SK-N-SH (cell line): ENCODE measurements around the gene GNG12. TPM values are rescaled to one million over a fixed set of nuclear protein-coding genes. Genes with fewer than 3 reads are reported as not detected.

Source experiments
- CTCF ChIA-PET: fragments of 300-600, 350-600 bp; formaldehyde crosslinking; extraction: SDS; loops from one replicate; lab custom pipeline; 2021; lab: Yijun Ruan, JAX
- POLR2A ChIA-PET: fragments of 350-600 bp; sonication (Branson Sonifier 250); formaldehyde crosslinking; extraction: SDS; loops from one replicate; lab custom pipeline; 2020; ENCODE audit warnings: antibody characterized with exemption, inconsistent platforms; lab: Yijun Ruan, JAX
- DNase-seq: peaks from one replicate; pipeline ENCODE4 v3.0.0; 2012
- H2AFZ ChIP-seq: fragments of 200-600 bp; sonication (generic); 2 replicates; pipeline ENCODE4 v1.8.1; 2016; ENCODE audit warnings: antibody characterized with exemption, mild to moderate bottlenecking, low read depth
- H3F3A ChIP-seq: fragments of 200-600 bp; sonication (generic); replicated peaks from 2 replicates; pipeline ENCODE3; 2016; ENCODE audit warnings: antibody characterized with exemption, mild to moderate bottlenecking; ENCODE audit not compliant: insufficient read depth
- H3K27ac ChIP-seq, 2 experiments: fragments of 200-500 bp in 1 of 2; fragments of 200-600 bp in 1 of 2; sonication (Bioruptor generic) in 1 of 2; sonication (generic), shearing (Covaris generic) in 1 of 2; 2 replicates each; pipeline versions ENCODE4 v1.5.1 to v1.6.1; 2014 to 2016; ENCODE audit warnings: low read depth in 2 of 2, inconsistent platforms in 1 of 2, low read length in 1 of 2, mild to moderate bottlenecking in 1 of 2, mixed read lengths in 1 of 2
- H3K27me3 ChIP-seq: fragments of 200-600 bp; sonication (generic), shearing (Covaris generic); 2 replicates; pipeline ENCODE4 v1.6.1; 2016; ENCODE audit warnings: mixed run types; ENCODE audit not compliant: insufficient read depth
- H3K36me3 ChIP-seq, 2 experiments: fragments of 200-500 bp in 1 of 2; fragments of 200-600 bp in 1 of 2; sonication (Bioruptor generic) in 1 of 2; sonication (generic) in 1 of 2; replicated peaks in 1 of 2; 2 replicates each; pipeline versions ENCODE3 to v1.5.1; 2014 to 2016; ENCODE audit warnings: low read length in 1 of 2, mild to moderate bottlenecking in 1 of 2; ENCODE audit not compliant: insufficient read depth in 2 of 2, control insufficient read depth in 1 of 2
- H3K4me1 ChIP-seq, 2 experiments: fragments of 200-500 bp in 1 of 2; fragments of 200-600 bp in 1 of 2; sonication (Bioruptor generic) in 1 of 2; sonication (generic), shearing (Covaris generic) in 1 of 2; 2 replicates each; pipeline versions ENCODE4 v1.5.1 to v1.6.1; 2014 to 2016; ENCODE audit warnings: low read depth in 1 of 2, low read length in 1 of 2, mixed run types in 1 of 2; ENCODE audit not compliant: insufficient read depth in 2 of 2, control insufficient read depth in 1 of 2
- H3K4me2 ChIP-seq: fragments of 200-600 bp; sonication (generic), shearing (Covaris generic); 2 replicates; pipeline ENCODE4 v1.6.1; 2017; ENCODE audit warnings: mixed run types
- H3K4me3 ChIP-seq, 2 experiments: fragments of 200-500 bp in 1 of 2; fragments of 200-600 bp in 1 of 2; sonication (Bioruptor generic) in 1 of 2; sonication (generic), shearing (Covaris generic) in 1 of 2; 2 replicates each; pipeline versions ENCODE4 v1.5.1 to v1.8.1; 2014 to 2016; ENCODE audit warnings: low read depth in 2 of 2, inconsistent platforms in 1 of 2, low read length in 1 of 2, mild to moderate bottlenecking in 1 of 2, mixed read lengths in 1 of 2, moderate library complexity in 1 of 2
- H3K79me2 ChIP-seq: fragments of 200-600 bp; sonication (generic); 2 replicates; pipeline ENCODE4 v1.8.1; 2017; ENCODE audit warnings: mild to moderate bottlenecking; ENCODE audit not compliant: insufficient read depth
- H3K9ac ChIP-seq: fragments of 200-600 bp; sonication (generic); 2 replicates; pipeline ENCODE4 v1.6.1; 2017; ENCODE audit warnings: mixed run types
- H3K9me2 ChIP-seq: fragments of 200-600 bp; sonication (generic); 2 replicates; pipeline ENCODE4 v1.6.1; 2017; ENCODE audit warnings: mixed run types
- H3K9me3 ChIP-seq: fragments of 200-600 bp; sonication (generic); 2 replicates; pipeline ENCODE4 v1.6.1; 2017; ENCODE audit warnings: mixed run types, mild to moderate bottlenecking, moderate library complexity
- H4K20me1 ChIP-seq: fragments of 200-600 bp; sonication (generic); 2 replicates; pipeline ENCODE4 v1.6.1; 2017; ENCODE audit warnings: mild to moderate bottlenecking, mixed run types; ENCODE audit not compliant: insufficient read depth
- EZH2phosphoT487 ChIP-seq: fragments of 200-600 bp; sonication (generic); IDR thresholded peaks from 2 replicates; pipeline ENCODE4 v1.6.1; 2017; ENCODE audit warnings: low read depth, mixed run types, mild to moderate bottlenecking, antibody characterized with exemption, moderate library complexity, borderline replicate concordance
- FOSL2 ChIP-seq: IDR thresholded peaks from 2 replicates; pipeline ENCODE4 v1.4.0; 2012; ENCODE audit warnings: low read depth, mild to moderate bottlenecking, moderate library complexity, borderline replicate concordance
- FOXM1 ChIP-seq: IDR thresholded peaks from 2 replicates; pipeline ENCODE4 v1.4.0; 2012; ENCODE audit warnings: low read depth, mild to moderate bottlenecking
- GABPA ChIP-seq: IDR thresholded peaks from 2 replicates; pipeline ENCODE4 v1.4.0; 2012; ENCODE audit warnings: low read depth, mild to moderate bottlenecking
- GATA2 ChIP-seq: sonication (generic); formaldehyde crosslinking; IDR thresholded peaks from 2 replicates; pipeline ENCODE4 v1.5.0; 2020; ENCODE audit warnings: mild to moderate bottlenecking, missing genetic modification reagents
- MXI1 ChIP-seq: IDR thresholded peaks from 2 replicates; pipeline ENCODE4 v1.6.1; 2012; ENCODE audit warnings: mild to moderate bottlenecking, low read depth, low read length, improper control_type of control experiment
- NFIC ChIP-seq: IDR thresholded peaks from 2 replicates; pipeline ENCODE4 v1.4.0; 2012; ENCODE audit warnings: borderline replicate concordance
- YY1 ChIP-seq: IDR thresholded peaks from 2 replicates; pipeline ENCODE4 v1.4.0; 2012; ENCODE audit warnings: low read depth, mild to moderate bottlenecking
- WGBS: methylation state at CpG from one replicate; pipeline ENCODE4 v1.1.6; 2017; ENCODE audit warnings: low lambda C conversion rate; 5-methylcytosine and 5-hydroxymethylcytosine counted together
- polyA plus RNA-seq, 3 experiments: library from polyadenylated mRNA; depleted of rRNA; stranded (reverse); fragments of >200 nt; gene quantifications; 2 replicates each; pipeline ENCODE4 v1.2.3, GENCODE V29; 2012
- TF ChIP-seq, protein P1 (sequence below): fragments of 200-600 bp; sonication (generic); IDR thresholded peaks from 2 replicates; pipeline ENCODE4 v1.6.1; 2017; ENCODE audit warnings: antibody characterized with exemption, mild to moderate bottlenecking, moderate library complexity
- TF ChIP-seq, protein P2 (sequence below): IDR thresholded peaks from 2 replicates; pipeline ENCODE4 v1.6.1; 2012; ENCODE audit warnings: mild to moderate bottlenecking, low read depth, low read length, moderate library complexity
- TF ChIP-seq, protein P3 (sequence below): IDR thresholded peaks from 2 replicates; pipeline ENCODE4 v1.4.0; 2012; ENCODE audit warnings: low read depth
- TF ChIP-seq, protein P4 (sequence below): IDR thresholded peaks from 2 replicates; pipeline ENCODE4; 2012

The GNG12 gene
- polyA plus RNA-seq, 1 of the 3 experiments (the other 2 are of a cell fraction) = 41.2 TPM

DNA sequence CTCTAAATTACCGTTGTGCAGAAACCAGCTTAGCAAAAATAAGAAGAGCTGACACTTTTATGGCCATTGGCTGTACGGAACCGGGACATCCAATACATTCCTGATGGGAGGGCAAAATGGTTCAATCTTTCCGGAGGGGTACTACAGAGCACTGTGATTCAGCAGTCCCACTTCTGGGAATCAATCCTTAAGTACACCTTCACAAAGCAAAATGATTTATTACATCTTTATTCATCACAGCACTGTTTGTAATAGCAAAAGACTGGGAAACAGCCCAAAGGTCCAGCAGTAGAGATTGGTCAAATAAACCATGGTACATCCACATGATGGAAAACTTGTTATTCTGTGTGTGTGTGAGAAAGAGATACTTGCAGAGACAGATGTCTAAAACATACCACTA, 9.7 kb downstream of the GNG12 start:
- Histone ChIP-seq H2AFZ (no peak overlapping the region), H3K79me2 (peaks cover 100% of the 10 kb centered on the region), H3K9me2 (no peaks in the 10 kb centered on the region), H3K27ac (no peak overlapping the region), H3K4me1 (no peaks in the 10 kb centered on the region), H3K36me3 (peaks cover 10 to 32% of the 10 kb centered on the region in 2 experiments), H3K9me3 (no peaks in the 10 kb centered on the region), H3F3A (no peaks in the 10 kb centered on the region), H3K27me3 (no peaks in the 10 kb centered on the region), H3K4me3 (no peak overlapping the region), H4K20me1 (peaks cover 90% of the 10 kb centered on the region), H3K4me2 (no peak overlapping the region), H3K9ac (no peak overlapping the region)
- CTCF ChIA-PET = interaction anchor here (0.8 to 1.8 kb wide), 2 partner anchors 8 to 63 kb away, joined by 3 to 8 read pairs; no protein-coding TSS in a partner anchor
- no peak for DNase-seq
- TF ChIP-seq NFIC (no peak), GABPA (no peak), YY1 (no peak), GATA2 (CRISPR knock-in tag) (no peak), MXI1 (no peak), EZH2phosphoT487 (no peak), FOXM1 (no peak), FOSL2 (no peak)
- TF ChIP-seq, protein P1, sequence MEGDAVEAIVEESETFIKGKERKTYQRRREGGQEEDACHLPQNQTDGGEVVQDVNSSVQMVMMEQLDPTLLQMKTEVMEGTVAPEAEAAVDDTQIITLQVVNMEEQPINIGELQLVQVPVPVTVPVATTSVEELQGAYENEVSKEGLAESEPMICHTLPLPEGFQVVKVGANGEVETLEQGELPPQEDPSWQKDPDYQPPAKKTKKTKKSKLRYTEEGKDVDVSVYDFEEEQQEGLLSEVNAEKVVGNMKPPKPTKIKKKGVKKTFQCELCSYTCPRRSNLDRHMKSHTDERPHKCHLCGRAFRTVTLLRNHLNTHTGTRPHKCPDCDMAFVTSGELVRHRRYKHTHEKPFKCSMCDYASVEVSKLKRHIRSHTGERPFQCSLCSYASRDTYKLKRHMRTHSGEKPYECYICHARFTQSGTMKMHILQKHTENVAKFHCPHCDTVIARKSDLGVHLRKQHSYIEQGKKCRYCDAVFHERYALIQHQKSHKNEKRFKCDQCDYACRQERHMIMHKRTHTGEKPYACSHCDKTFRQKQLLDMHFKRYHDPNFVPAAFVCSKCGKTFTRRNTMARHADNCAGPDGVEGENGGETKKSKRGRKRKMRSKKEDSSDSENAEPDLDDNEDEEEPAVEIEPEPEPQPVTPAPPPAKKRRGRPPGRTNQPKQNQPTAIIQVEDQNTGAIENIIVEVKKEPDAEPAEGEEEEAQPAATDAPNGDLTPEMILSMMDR = no peak
- TF ChIP-seq, protein P2, sequence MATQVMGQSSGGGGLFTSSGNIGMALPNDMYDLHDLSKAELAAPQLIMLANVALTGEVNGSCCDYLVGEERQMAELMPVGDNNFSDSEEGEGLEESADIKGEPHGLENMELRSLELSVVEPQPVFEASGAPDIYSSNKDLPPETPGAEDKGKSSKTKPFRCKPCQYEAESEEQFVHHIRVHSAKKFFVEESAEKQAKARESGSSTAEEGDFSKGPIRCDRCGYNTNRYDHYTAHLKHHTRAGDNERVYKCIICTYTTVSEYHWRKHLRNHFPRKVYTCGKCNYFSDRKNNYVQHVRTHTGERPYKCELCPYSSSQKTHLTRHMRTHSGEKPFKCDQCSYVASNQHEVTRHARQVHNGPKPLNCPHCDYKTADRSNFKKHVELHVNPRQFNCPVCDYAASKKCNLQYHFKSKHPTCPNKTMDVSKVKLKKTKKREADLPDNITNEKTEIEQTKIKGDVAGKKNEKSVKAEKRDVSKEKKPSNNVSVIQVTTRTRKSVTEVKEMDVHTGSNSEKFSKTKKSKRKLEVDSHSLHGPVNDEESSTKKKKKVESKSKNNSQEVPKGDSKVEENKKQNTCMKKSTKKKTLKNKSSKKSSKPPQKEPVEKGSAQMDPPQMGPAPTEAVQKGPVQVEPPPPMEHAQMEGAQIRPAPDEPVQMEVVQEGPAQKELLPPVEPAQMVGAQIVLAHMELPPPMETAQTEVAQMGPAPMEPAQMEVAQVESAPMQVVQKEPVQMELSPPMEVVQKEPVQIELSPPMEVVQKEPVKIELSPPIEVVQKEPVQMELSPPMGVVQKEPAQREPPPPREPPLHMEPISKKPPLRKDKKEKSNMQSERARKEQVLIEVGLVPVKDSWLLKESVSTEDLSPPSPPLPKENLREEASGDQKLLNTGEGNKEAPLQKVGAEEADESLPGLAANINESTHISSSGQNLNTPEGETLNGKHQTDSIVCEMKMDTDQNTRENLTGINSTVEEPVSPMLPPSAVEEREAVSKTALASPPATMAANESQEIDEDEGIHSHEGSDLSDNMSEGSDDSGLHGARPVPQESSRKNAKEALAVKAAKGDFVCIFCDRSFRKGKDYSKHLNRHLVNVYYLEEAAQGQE = no peak
- TF ChIP-seq, protein P3, sequence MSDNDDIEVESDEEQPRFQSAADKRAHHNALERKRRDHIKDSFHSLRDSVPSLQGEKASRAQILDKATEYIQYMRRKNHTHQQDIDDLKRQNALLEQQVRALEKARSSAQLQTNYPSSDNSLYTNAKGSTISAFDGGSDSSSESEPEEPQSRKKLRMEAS = no peak
- TF ChIP-seq, protein P4, sequence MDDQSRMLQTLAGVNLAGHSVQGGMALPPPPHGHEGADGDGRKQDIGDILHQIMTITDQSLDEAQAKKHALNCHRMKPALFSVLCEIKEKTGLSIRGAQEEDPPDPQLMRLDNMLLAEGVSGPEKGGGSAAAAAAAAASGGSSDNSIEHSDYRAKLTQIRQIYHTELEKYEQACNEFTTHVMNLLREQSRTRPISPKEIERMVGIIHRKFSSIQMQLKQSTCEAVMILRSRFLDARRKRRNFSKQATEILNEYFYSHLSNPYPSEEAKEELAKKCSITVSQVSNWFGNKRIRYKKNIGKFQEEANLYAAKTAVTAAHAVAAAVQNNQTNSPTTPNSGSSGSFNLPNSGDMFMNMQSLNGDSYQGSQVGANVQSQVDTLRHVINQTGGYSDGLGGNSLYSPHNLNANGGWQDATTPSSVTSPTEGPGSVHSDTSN = no peak
- WGBS = 98% methylated on average over 4 of the region's 4 CpGs
- POLR2A ChIA-PET = no interaction called here
